Endothelial cell of umbilical vein (primary cell): ENCODE measurements around the gene UVSSA. TPM values are rescaled to one million over a fixed set of nuclear protein-coding genes. Genes with fewer than 3 reads are reported as not detected.

ENCODE experiments used
- BruUV-seq: library from RNA; stranded (reverse); fragments of 400-500 nt; replicated peaks from 2 replicates; lab custom pipeline; 2021; lab: Mats Ljungman, UMichigan
- CTCF ChIA-PET: fragments of 300-600, 350-600 bp; sonication (Branson Sonifier 250); formaldehyde crosslinking; loops from one replicate; lab custom pipeline; 2021; ENCODE audit warnings: antibody characterized with exemption, inconsistent platforms; lab: Charles Lee
- POLR2A ChIA-PET: fragments of 300-600, 350-600 bp; sonication (Branson Sonifier 250); formaldehyde crosslinking; loops from one replicate; lab custom pipeline; 2021; ENCODE audit warnings: antibody characterized with exemption, inconsistent platforms; lab: Charles Lee
- DNase-seq: peaks from one replicate; pipeline ENCODE4 v3.0.0-alpha.2; 2011; ENCODE audit warnings: low read depth, low spot score
- FAIRE-seq: peaks from 2 replicates; lab custom pipeline; 2011; peaks lifted over from hg19 to GRCh38; lab: Jason Lieb, UNC
- H2AFZ ChIP-seq: 2 replicates; pipeline ENCODE4 v1.6.0; 2012; ENCODE audit warnings: low read depth, low read length, control low read depth, inconsistent platforms
- H3K27ac ChIP-seq: 2 replicates; pipeline ENCODE4 v1.5.1; 2011; ENCODE audit warnings: low read depth, mild to moderate bottlenecking, control low read depth, low read length, moderate library complexity; ENCODE audit not compliant: insufficient read depth
- H3K27me3 ChIP-seq, 2 experiments: 2 replicates each; pipeline versions ENCODE4 v1.6.0 to v1.6.1; 2011; ENCODE audit warnings: low read length in 2 of 2, mixed read lengths in 1 of 2; ENCODE audit not compliant: control insufficient read depth in 2 of 2, insufficient read depth in 2 of 2
- H3K36me3 ChIP-seq, 2 experiments: 2 replicates in 1 of 2; 3 replicates in 1 of 2; pipeline ENCODE4 v1.5.1; 2011; ENCODE audit warnings: low read length in 2 of 2, mild to moderate bottlenecking in 1 of 2, moderate library complexity in 1 of 2; ENCODE audit not compliant: control insufficient read depth in 2 of 2, insufficient read depth in 2 of 2; ENCODE audit errors: extremely low read depth in 1 of 2
- H3K4me1 ChIP-seq: 3 replicates; pipeline ENCODE4 v1.5.1; 2011; ENCODE audit warnings: mild to moderate bottlenecking, low read length; ENCODE audit not compliant: control insufficient read depth, insufficient read depth; ENCODE audit errors: extremely low read depth
- H3K4me2 ChIP-seq: 2 replicates; pipeline ENCODE4 v1.6.1; 2011; ENCODE audit warnings: low read length, control low read depth, mixed read lengths; ENCODE audit not compliant: insufficient read depth
- H3K4me3 ChIP-seq, 3 experiments: fragments of 200-600 bp in 1 of 3; sonication (generic), shearing (Covaris generic) in 1 of 3; replicated peaks in 1 of 3; 2 replicates each; pipeline ENCODE4 v1.5.1; 2011 to 2016; ENCODE audit warnings: control low read depth in 3 of 3, low read length in 3 of 3, mild to moderate bottlenecking in 2 of 3, inconsistent platforms in 1 of 3, low read depth in 1 of 3, moderate library complexity in 1 of 3; ENCODE audit not compliant: insufficient read depth in 1 of 3
- H3K79me2 ChIP-seq: 2 replicates; pipeline ENCODE4 v1.6.0; 2012; ENCODE audit warnings: low read length, inconsistent platforms; ENCODE audit not compliant: control insufficient read depth, insufficient read depth
- H3K9ac ChIP-seq: replicated peaks from 2 replicates; pipeline ENCODE3; 2011; ENCODE audit warnings: low read length, control low read depth; ENCODE audit not compliant: insufficient read depth; ENCODE audit errors: extremely low read depth
- H3K9me1 ChIP-seq: replicated peaks from 3 replicates; pipeline ENCODE4 v1.6.0; 2011; ENCODE audit warnings: mild to moderate bottlenecking, low read length; ENCODE audit not compliant: control insufficient read depth, insufficient read depth; ENCODE audit errors: extremely low read depth
- H3K9me3 ChIP-seq: replicated peaks from 2 replicates; pipeline ENCODE4 v1.5.1; 2012; ENCODE audit warnings: low read length, inconsistent platforms; ENCODE audit not compliant: control insufficient read depth, insufficient read depth
- H4K20me1 ChIP-seq: replicated peaks from 2 replicates; pipeline ENCODE3; 2011; ENCODE audit warnings: mild to moderate bottlenecking, low read length; ENCODE audit not compliant: control insufficient read depth, insufficient read depth; ENCODE audit errors: extremely low read depth
- CTCF ChIP-seq, 2 donors: IDR thresholded peaks; 1 replicate in 1 of 2; 2 replicates in 1 of 2; pipeline ENCODE4 v1.5.1; 2011; ENCODE audit warnings: low read length in 2 of 2, mild to moderate bottlenecking in 2 of 2, moderate library complexity in 2 of 2, control low read depth in 1 of 2, inconsistent platforms in 1 of 2, low read depth in 1 of 2; ENCODE audit not compliant: insufficient read depth in 1 of 2; ENCODE audit errors: extremely low read depth in 1 of 2
- EZH2 ChIP-seq: IDR thresholded peaks from 2 replicates; pipeline ENCODE4 v1.6.1; 2012; ENCODE audit warnings: borderline replicate concordance, low read depth, mild to moderate bottlenecking, moderate library complexity, low read length, inconsistent platforms; ENCODE audit not compliant: severe bottlenecking
- FOS ChIP-seq: IDR thresholded peaks from 2 replicates; pipeline ENCODE4 v1.6.1; 2011; ENCODE audit warnings: mild to moderate bottlenecking, low read length, moderate library complexity, borderline replicate concordance; ENCODE audit not compliant: insufficient read depth
- GATA2 ChIP-seq: IDR thresholded peaks from 2 replicates; pipeline ENCODE4 v1.7.0; 2011; ENCODE audit warnings: low read depth, mild to moderate bottlenecking, moderate library complexity, mixed read lengths, low read length; ENCODE audit not compliant: insufficient read length, insufficient read depth
- JUN ChIP-seq: IDR thresholded peaks from 2 replicates; pipeline ENCODE4 v1.6.1; 2011; ENCODE audit warnings: borderline replicate concordance, low read depth; ENCODE audit not compliant: insufficient read length, insufficient read depth
- MAX ChIP-seq: IDR thresholded peaks from 2 replicates; pipeline ENCODE4 v1.6.1; 2011; ENCODE audit not compliant: insufficient read depth, insufficient read length
- MYC ChIP-seq: IDR thresholded peaks from one replicate; pipeline ENCODE4 v1.6.1; 2011; ENCODE audit warnings: mild to moderate bottlenecking, low read depth, low read length
- POLR2A ChIP-seq: IDR thresholded peaks from 2 replicates; pipeline ENCODE4 v1.6.1; 2012; ENCODE audit warnings: low read depth, mild to moderate bottlenecking, control low read depth, low read length
- POLR2AphosphoS5 ChIP-seq: IDR thresholded peaks from 2 replicates; pipeline ENCODE4 v1.6.1; 2012; ENCODE audit warnings: low read depth, mild to moderate bottlenecking, control low read depth, low read length, moderate library complexity; ENCODE audit not compliant: insufficient read depth
- dilution Hi-C: fragments of 300-500 bp; cut with MboI; formaldehyde crosslinking; loops from one replicate; pipeline ENCODE4 v1.15.0; 2019; ENCODE audit warnings: low sequenced_read_pairs; ENCODE audit not compliant: extremely low pct_ligation_motif_present
- intact Hi-C: fragments of 100-400 bp; cut with micrococcal nuclease; formaldehyde crosslinking; loops from one replicate; pipeline ENCODE4 v1.10.0; 2022
- polyA plus RNA-seq, 4 experiments: library from polyadenylated mRNA; depleted of rRNA in 3 of 4; stranded (reverse) in 3 of 4; unstranded in 1 of 4; fragments of >200 nt; gene quantifications; 2 replicates each; pipeline versions ENCODE4 v1.2.1 to v1.2.3, GENCODE V29; 2011 to 2012; ENCODE audit warnings: missing spikeins in 1 of 4
- total RNA-seq: library from RNA; stranded (reverse); gene quantifications from 2 replicates; pipeline ENCODE4 v1.2.3, GENCODE V29; 2021

UVSSA gene
- total and polyA plus RNA-seq, 2 donors (not counting 3 experiments of a cell fraction or from before 2014, with no cell fraction given): 7.1 to 14.9 TPM

- DNase-seq: no peak
- Histone ChIP-seq H3K9me3 (no peaks in the 10 kb centered on the region), H3K27me3 (no peaks in the 10 kb centered on the region), H3K9ac (no peak overlapping the region), H4K20me1 (no peaks in the 10 kb centered on the region), H2AFZ (no peak overlapping the region), H3K36me3 (no peaks in the 10 kb centered on the region), H3K27ac (no peak overlapping the region), H3K9me1 (no peaks in the 10 kb centered on the region), H3K79me2 (no peaks in the 10 kb centered on the region), H3K4me3 (no peak overlapping the region), H3K4me2 (no peak overlapping the region), H3K4me1 (no peaks in the 10 kb centered on the region)
- dilution Hi-C loops: no loop called here
- no peak for FAIRE-seq
- intact Hi-C loops: no loop called here
- CTCF ChIA-PET: no interaction called here
- BruUV-seq: no TSS peak
- TF ChIP-seq EZH2: no peak
- TF ChIP-seq MAX: no peak
- TF ChIP-seq GATA2: no peak
- no peak for TF ChIP-seq JUN
- no peak for TF ChIP-seq MYC
- TF ChIP-seq FOS: no peak
- no peak for TF ChIP-seq CTCF (IDR thresholded peaks at IDR 0.05; ENCODE audit: extremely low read depth in 1 of 2, insufficient read depth in 1 of 2, low read depth in 1 of 2, low read length in 2 of 2)
- no peak for TF ChIP-seq POLR2AphosphoS5
- no peak for TF ChIP-seq POLR2A
- POLR2A ChIA-PET: no interaction called here
Observed at GRCh38 chr4:1382776-1383727, 36.0 kb downstream of the UVSSA start.
